HFF-Myc (cell line): Measurements from ENCODE around the gene PLA2G2A.
A peak's percentile ranks its signal among the peaks of the same experiment; 100 is the strongest.
"Not testable (repeated sequence)": the region's sequence is repeated elsewhere in the genome, so short reads cannot be mapped to it uniquely, and the experiment has no call there.

ENCODE experiments used
- DNase-seq: peaks from one replicate; pipeline ENCODE4 v3.0.0-alpha.2; 2011; ENCODE audit warnings: low read depth; ENCODE audit errors: extremely low read depth
- H3K4me3 ChIP-seq: replicated peaks from 2 replicates; pipeline ENCODE4 v1.5.1; 2011; ENCODE audit warnings: low read depth, mild to moderate bottlenecking, control low read depth, low read length
- CTCF ChIP-seq: IDR thresholded peaks from 2 replicates; pipeline ENCODE4 v1.5.1; 2012; ENCODE audit warnings: mild to moderate bottlenecking, low read depth, low read length, control low read depth; ENCODE audit errors: missing control alignments

PLA2G2A gene

GRCh38 chr1:20008391-20008841 lies 29.0 kb upstream of the PLA2G2A start:
- TF ChIP-seq CTCF = no peak
- no peak overlapping the region for H3K4me3 ChIP-seq
- peak; percentile 19 for DNase-seq

DNA sequence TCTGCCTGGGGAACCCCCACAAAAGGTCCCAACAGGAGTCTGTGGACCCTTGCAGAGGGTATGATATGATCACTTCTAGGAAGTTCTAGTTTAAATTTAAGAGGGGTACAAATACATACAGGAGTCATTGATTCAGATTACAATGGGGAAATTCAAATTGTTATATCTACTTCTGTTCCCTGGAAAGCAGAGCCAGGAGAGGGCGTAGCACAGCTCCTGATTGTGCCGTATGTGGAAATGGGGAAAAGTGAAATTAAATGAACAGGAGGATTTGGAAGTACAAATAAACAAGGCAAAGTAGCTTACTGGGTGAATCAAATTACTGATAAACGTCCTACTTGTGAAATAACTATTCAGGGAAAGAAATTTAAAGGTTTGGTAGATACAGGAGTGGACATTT lies 19.4 kb upstream of the PLA2G2A start:
- peak; percentile 25 for TF ChIP-seq CTCF
- not testable (repeated sequence) for DNase-seq, H3K4me3 ChIP-seq

- no peak for DNase-seq
- TF ChIP-seq CTCF = no peak
- no peak overlapping the region for H3K4me3 ChIP-seq
These were observed 11.3 kb upstream of the PLA2G2A start for GRCh38 chr1:19990689-19991088.

GRCh38 chr1:19990182-19990582 lies 10.8 kb upstream of the PLA2G2A start:
- not testable (repeated sequence) for DNase-seq, H3K4me3 ChIP-seq

DNA sequence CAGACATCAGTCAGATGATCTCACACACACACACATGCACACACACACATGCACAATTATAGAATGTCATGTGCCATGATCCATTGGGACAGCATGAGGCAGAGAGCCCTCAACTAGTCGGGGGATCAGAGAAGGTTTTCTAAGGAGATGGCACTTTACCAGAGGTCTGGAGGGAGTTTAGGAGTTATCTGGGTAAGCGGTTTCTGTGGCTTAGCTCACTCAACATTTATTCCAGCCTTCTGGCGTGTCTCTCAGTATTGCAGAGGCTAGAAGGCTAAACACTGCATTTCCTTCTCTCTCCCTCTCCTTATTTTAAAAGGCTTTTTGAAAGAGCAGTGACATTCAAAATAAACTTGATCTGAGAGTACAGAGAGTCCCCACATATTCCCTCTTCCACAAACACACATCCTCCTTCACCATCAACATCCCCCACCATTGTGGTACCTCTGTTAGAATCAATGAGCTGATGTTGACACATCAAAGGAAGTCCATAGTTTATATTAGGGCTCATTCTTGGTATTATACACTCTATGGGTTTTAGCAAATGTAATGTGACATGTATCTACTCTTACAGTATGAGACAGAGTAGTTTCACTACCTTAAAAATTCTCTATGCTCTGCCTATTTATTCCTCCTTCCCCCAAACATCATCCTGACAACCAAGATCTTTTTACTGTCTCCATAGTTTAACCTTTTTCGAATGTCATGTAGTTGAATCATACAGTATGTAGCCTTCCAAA lies 9.0 kb upstream of the PLA2G2A start:
- no peak for DNase-seq
- TF ChIP-seq CTCF = no peak
- no peak overlapping the region for H3K4me3 ChIP-seq

GRCh38 chr1:19987719-19988118 lies 8.3 kb upstream of the PLA2G2A start:
- H3K4me3 ChIP-seq = no peak overlapping the region
- no peak for DNase-seq
- TF ChIP-seq CTCF = no peak

GRCh38 chr1:19984409-19985016 lies 5.1 kb upstream of the PLA2G2A start:
- DNase-seq = not testable (repeated sequence)

More at GRCh38 chr1:19984409-19985016, 5.1 kb upstream of the PLA2G2A start:
- H3K4me3 ChIP-seq = not testable (repeated sequence)
